ENCODE results near the gene LHX4.

Gene LHX4

DNA sequence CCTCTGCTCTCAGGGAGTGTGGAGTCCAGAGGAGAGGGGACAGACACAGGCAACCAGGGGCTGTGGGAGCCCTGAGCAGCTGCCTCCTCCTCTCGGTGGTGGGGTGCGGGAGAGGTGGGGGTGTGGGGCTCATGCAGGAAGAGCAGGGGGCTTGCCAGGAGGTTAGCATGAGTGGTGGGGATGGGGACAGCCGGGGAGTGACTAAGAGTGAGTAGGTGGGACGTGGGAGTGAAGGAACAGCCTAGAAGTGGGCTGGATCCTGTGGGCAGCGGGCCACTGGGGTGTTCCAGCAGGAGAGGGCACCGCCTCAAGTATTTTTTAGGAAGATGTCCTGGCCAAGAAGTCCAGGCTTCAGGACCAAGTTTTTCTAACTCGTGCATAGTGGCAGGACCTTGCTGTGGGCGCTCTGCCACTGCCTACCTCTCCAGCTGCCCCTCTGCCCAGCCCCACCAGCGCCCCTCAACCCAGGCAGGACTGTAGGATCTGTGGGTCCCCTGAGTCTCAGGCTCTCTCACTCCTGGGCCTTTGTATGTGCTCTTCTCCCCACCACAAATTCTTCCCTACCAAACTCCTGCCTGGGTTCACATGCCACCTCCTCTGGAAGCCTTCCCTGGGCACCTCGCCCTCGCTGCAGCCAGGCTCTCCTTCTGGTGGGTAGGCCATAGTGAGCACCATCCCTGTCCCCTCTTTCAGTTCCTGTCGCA, 18.8 kb upstream of the LHX4 start:
- Histone ChIP-seq H3K36me3 (ENCODE audit: control insufficient read depth, insufficient read depth, low read length) (no peaks in the 10 kb centered on the region), H3K27me3 (ENCODE audit: control insufficient read depth, insufficient read depth, low read length) (no peaks in the 10 kb centered on the region), H3K4me1 (ENCODE audit: control insufficient read depth, insufficient read depth, low read length) (no peaks in the 10 kb centered on the region), H3K27ac (ENCODE audit: low read length) (no peak overlapping the region), H3K9me3 (ENCODE audit: control insufficient read depth, insufficient read depth, low read length) (no peaks in the 10 kb centered on the region), H3K4me3 (ENCODE audit: low read length) (no peak overlapping the region)
- no CpG with 5 or more reads among the region's 12 CpGs for WGBS (ENCODE audit: insufficient coverage, insufficient read length)
- DNase-seq (ENCODE audit: low read depth, low spot score): no peak

DNA sequence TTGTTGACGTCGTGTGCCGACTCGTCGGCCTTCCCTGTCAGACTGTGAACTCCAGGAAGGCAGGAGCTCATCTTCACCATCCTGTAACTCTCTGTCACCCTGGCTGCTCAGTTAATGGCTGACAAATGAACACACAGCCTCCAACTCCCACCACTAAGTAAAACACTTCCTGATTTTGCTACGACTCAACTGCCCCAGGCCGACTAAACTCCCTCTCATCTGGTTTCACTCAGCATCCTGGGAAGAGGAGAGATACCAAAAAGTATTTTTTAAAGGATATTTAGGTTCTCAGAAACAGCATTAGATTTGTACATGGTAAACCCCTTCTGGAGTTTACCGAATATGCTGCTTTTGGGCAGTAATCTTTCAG, 18.2 kb upstream of the LHX4 start:
- no peaks in the 10 kb centered on the region for H3K36me3 ChIP-seq (ENCODE audit: control insufficient read depth, insufficient read depth, low read length)
- no peaks in the 10 kb centered on the region for H3K9me3 ChIP-seq (ENCODE audit: control insufficient read depth, insufficient read depth, low read length)
- WGBS (ENCODE audit: insufficient coverage, insufficient read length): no CpG with 5 or more reads among the region's 8 CpGs
- H3K4me3 ChIP-seq (ENCODE audit: low read length): no peak overlapping the region
- H3K27me3 ChIP-seq (ENCODE audit: control insufficient read depth, insufficient read depth, low read length): no peaks in the 10 kb centered on the region
- DNase-seq (ENCODE audit: low read depth, low spot score): no peak
- no peaks in the 10 kb centered on the region for H3K4me1 ChIP-seq (ENCODE audit: control insufficient read depth, insufficient read depth, low read length)
- no peak overlapping the region for H3K27ac ChIP-seq (ENCODE audit: low read length)

DNA sequence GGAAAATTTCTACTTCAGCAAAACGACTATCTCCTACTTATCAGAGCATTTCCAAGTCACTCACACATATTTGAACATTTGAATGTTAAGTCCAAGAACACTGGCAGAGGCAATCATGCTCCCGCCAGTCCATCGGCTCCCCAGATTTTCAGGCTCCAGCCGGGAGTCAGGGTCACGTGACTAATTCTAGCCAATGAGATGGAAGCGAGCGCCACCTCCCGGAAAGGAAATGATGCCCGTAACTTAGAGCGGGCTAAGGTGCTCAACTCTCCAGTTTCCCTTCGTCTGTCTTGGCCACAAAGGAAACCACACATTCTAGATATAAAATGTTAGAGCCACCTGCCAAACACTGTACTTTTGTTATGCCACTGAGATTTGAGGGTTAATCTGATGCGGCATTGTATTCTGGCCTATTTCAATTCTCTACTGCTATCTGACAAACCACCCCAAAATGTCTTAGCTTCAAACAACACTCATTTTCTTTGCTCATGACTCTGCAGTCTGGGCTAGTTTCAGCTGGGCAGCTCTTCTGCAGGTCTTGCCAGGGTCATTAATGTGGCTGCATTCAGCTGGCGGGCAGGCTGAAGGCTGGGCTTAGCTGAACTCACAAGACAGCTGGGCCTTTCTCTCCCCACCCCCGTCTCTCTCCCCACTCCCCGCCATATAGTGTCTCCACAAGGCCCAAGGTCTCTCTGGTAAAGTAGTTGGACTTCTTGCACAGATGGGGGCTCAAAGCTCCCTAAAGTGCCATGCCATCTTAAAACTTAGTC, 16.5 kb upstream of the LHX4 start:
- WGBS (ENCODE audit: insufficient coverage, insufficient read length): no CpG with 5 or more reads among the region's 15 CpGs
- no peak overlapping the region for H3K4me3 ChIP-seq (ENCODE audit: low read length)
- no peak for DNase-seq (ENCODE audit: low read depth, low spot score)
- H3K36me3 ChIP-seq (ENCODE audit: control insufficient read depth, insufficient read depth, low read length): no peaks in the 10 kb centered on the region
- H3K4me1 ChIP-seq (ENCODE audit: control insufficient read depth, insufficient read depth, low read length): no peaks in the 10 kb centered on the region
- no peaks in the 10 kb centered on the region for H3K27me3 ChIP-seq (ENCODE audit: control insufficient read depth, insufficient read depth, low read length)
- H3K27ac ChIP-seq (ENCODE audit: low read length): no peak overlapping the region
- no peaks in the 10 kb centered on the region for H3K9me3 ChIP-seq (ENCODE audit: control insufficient read depth, insufficient read depth, low read length)

DNA sequence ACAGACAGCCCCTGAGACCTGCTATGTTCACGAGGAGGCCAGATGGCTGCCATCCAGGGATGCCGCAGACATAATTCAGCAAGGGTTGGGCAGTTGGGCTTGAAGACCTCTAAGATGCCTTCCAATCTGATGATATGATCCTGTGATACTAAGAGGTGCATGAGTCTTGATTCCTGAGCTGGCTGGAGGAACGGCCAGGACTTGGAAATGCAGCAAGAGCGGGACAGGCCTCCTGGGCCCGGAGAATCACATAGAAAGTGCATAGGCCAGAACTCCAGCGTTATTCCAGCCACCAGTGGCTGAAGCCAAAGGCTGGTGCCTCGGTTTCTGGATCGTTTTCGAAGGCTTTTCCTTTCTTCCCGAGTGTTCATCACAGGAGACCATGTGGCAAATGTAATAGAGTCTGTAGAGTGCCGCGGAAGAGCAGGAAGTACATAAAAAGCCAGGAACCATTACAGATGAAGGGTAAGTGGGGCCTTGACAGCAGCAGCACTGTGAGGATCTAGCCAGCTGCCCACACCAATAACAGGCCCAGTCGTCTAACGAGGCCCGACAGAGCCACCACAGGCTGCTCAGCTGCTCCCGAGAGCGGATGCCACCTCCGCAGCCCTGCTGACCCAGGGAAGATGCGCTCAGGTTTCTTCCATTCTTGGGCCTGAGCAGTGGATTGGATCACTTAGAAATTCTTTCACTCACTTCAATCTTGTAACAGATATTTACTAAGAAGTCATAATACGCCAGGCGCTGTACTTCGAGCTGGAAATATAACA, 14.0 kb upstream of the LHX4 start:
- no peaks in the 10 kb centered on the region for H3K4me1 ChIP-seq (ENCODE audit: control insufficient read depth, insufficient read depth, low read length)
- no peak overlapping the region for H3K4me3 ChIP-seq (ENCODE audit: low read length)
- no peak for DNase-seq (ENCODE audit: low read depth, low spot score)
- WGBS (ENCODE audit: insufficient coverage, insufficient read length): no CpG with 5 or more reads among the region's 22 CpGs
- no peak overlapping the region for H3K27ac ChIP-seq (ENCODE audit: low read length)
- H3K9me3 ChIP-seq (ENCODE audit: control insufficient read depth, insufficient read depth, low read length): no peaks in the 10 kb centered on the region
- H3K27me3 ChIP-seq (ENCODE audit: control insufficient read depth, insufficient read depth, low read length): no peaks in the 10 kb centered on the region
- no peaks in the 10 kb centered on the region for H3K36me3 ChIP-seq (ENCODE audit: control insufficient read depth, insufficient read depth, low read length)

DNA sequence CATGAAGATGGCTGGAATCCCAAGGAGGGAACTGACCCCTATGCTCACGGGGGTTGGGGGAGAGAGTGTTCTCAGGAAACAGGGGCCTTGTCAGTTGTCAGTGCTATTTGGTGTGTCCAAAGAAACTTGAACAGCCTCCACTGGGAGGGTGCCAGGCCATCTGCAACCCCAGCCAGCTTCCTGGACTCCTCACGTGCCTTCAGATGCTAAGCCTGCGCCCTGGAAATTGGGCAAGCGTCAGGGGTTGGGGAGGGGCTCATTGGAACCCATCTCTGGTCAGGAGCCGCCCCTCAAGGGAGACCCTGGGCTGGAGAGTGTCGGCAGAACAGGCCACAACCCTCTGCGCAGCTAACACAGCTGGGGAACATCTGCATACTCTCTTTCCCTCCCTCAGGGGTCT, 13.1 kb upstream of the LHX4 start:
- WGBS (ENCODE audit: insufficient coverage, insufficient read length): no CpG with 5 or more reads among the region's 7 CpGs

DNA sequence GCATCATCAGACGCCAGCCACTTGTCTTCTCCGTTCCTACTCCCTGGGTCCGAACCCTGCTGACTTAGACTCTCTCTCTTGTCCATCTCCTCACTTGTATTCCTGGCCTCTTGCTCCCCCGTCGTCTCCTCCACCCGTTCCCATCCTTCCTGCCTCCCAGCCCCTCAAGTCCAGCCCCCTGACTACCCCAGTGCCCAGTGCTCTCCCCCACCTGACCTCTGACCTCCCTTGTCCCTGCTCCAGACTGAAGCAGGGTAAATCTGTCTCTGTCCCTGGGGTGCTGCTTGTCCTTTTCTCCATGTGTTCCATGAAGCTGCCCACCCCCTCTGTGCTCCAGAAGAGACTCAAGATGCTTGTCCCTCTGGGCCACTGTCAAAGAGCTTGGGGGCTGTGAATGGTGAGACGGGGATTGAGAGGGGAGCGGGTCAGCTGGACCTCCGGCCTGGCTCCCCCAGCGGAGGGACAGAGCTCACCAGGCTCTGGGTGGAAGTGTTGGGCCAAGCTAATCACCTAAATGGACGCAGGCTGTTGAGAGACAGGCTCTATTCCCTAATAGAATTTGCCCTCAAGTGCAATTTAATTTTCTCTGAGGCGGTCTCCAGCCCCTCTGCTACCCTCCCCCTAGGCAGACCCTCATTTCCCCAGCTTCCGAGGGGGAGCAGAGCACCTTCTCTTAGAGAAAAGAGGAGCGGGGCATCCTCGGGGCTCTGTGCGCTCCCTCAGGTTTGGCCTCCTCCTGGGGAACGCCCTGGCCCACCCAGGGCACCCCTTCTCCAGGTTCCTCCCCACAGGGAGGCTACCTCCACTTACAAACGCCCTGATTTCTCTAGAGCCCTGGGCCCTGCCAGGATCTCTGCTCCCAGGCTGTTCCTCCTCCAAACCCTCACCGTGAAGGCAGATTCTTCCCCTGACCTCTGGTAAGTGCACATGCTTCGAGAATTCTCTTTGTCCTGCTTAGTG, 11.0 kb upstream of the LHX4 start:
- DNase-seq (ENCODE audit: low read depth, low spot score): no peak
- no CpG with 5 or more reads among the region's 20 CpGs for WGBS (ENCODE audit: insufficient coverage, insufficient read length)

More for the DNA sequence above, 13.1 kb upstream of the LHX4 start:
- no peaks in the 10 kb centered on the region for H3K27me3 ChIP-seq (ENCODE audit: control insufficient read depth, insufficient read depth, low read length)
- no peak overlapping the region for H3K27ac ChIP-seq (ENCODE audit: low read length)
- DNase-seq (ENCODE audit: low read depth, low spot score): no peak
- H3K9me3 ChIP-seq (ENCODE audit: control insufficient read depth, insufficient read depth, low read length): no peaks in the 10 kb centered on the region
- no peaks in the 10 kb centered on the region for H3K4me1 ChIP-seq (ENCODE audit: control insufficient read depth, insufficient read depth, low read length)
- no peak overlapping the region for H3K4me3 ChIP-seq (ENCODE audit: low read length)
- H3K36me3 ChIP-seq (ENCODE audit: control insufficient read depth, insufficient read depth, low read length): no peaks in the 10 kb centered on the region

DNA sequence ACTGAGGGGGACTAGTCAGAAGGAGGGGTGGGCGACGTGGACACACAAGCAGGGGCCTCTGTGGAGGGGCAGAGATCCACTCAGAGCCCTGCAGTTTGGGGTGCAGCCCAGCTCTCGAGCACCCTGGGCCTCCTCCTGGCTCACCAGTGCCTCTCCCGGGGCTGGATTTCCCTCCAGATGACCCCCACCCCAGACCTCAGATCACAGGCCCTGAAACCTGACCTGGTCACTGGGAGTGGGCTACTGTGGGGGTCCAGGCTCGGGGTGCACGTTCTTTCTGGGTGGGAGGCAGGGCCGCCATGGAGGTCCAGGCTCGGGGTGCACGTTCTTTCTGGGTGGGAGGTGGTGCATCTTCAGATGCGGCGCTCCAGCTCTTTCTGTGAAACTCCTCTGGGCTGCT, 10.3 kb upstream of the LHX4 start:
- Histone ChIP-seq H3K4me3 (ENCODE audit: low read length) (no peak overlapping the region), H3K4me1 (ENCODE audit: control insufficient read depth, insufficient read depth, low read length) (no peaks in the 10 kb centered on the region), H3K27ac (ENCODE audit: low read length) (no peak overlapping the region), H3K27me3 (ENCODE audit: control insufficient read depth, insufficient read depth, low read length) (no peaks in the 10 kb centered on the region), H3K36me3 (ENCODE audit: control insufficient read depth, insufficient read depth, low read length) (no peaks in the 10 kb centered on the region), H3K9me3 (ENCODE audit: control insufficient read depth, insufficient read depth, low read length) (no peaks in the 10 kb centered on the region)
- WGBS (ENCODE audit: insufficient coverage, insufficient read length): no CpG with 5 or more reads among the region's 11 CpGs
- DNase-seq (ENCODE audit: low read depth, low spot score): no peak

More for the DNA sequence above, 11.0 kb upstream of the LHX4 start:
- Histone ChIP-seq H3K27me3 (ENCODE audit: control insufficient read depth, insufficient read depth, low read length) (no peaks in the 10 kb centered on the region), H3K4me1 (ENCODE audit: control insufficient read depth, insufficient read depth, low read length) (no peaks in the 10 kb centered on the region), H3K9me3 (ENCODE audit: control insufficient read depth, insufficient read depth, low read length) (no peaks in the 10 kb centered on the region), H3K4me3 (ENCODE audit: low read length) (no peak overlapping the region), H3K27ac (ENCODE audit: low read length) (no peak overlapping the region), H3K36me3 (ENCODE audit: control insufficient read depth, insufficient read depth, low read length) (no peaks in the 10 kb centered on the region)

DNA sequence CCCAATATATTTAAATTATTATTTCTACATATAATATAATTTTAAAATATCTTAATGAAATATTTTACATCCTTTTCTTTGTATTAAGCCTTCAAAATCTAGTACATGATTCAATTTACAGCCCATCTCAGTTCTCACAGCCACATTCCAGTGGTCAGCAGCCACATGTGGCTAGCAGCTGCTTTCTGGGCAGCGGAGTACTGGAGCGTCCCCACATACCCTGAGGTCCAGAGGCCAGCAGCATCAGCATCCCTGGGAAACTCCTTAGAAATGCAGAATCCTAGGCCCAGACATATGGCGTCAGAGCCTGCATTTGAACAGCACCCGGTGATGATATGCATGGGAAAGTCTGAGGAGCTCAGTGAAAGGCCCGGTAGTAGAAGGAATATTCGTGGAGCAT, 8.6 kb upstream of the LHX4 start:
- H3K36me3 ChIP-seq (ENCODE audit: control insufficient read depth, insufficient read depth, low read length): no peaks in the 10 kb centered on the region
- H3K27ac ChIP-seq (ENCODE audit: low read length): no peak overlapping the region
- no peaks in the 10 kb centered on the region for H3K27me3 ChIP-seq (ENCODE audit: control insufficient read depth, insufficient read depth, low read length)
- no peaks in the 10 kb centered on the region for H3K4me1 ChIP-seq (ENCODE audit: control insufficient read depth, insufficient read depth, low read length)
- H3K4me3 ChIP-seq (ENCODE audit: low read length): no peak overlapping the region
- no peak for DNase-seq (ENCODE audit: low read depth, low spot score)
- no peaks in the 10 kb centered on the region for H3K9me3 ChIP-seq (ENCODE audit: control insufficient read depth, insufficient read depth, low read length)
- WGBS (ENCODE audit: insufficient coverage, insufficient read length): no CpG with 5 or more reads among the region's 6 CpGs

DNA sequence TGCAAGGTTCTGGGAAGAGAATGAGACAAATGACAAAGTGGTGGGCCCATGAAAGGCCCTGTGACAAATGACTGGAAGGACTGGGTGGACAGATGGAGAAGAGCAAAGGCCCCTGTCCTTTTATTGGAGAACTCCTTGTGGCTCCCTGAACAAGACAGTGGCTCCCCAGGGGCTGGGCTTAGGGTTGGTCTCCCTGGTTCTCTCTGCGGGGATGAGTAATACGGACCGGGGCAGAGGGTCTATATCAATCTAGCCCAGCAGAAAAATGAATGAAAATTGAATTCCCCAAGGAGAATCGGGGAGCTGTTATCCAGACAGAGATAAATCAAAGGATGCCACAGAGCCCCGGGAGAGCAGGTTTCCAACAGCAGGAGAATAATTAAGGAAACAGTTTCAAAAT, 5.2 kb upstream of the LHX4 start:
- H3K27ac ChIP-seq (ENCODE audit: low read length): no peak overlapping the region
- no peaks in the 10 kb centered on the region for H3K4me1 ChIP-seq (ENCODE audit: control insufficient read depth, insufficient read depth, low read length)
- DNase-seq (ENCODE audit: low read depth, low spot score): no peak
- H3K9me3 ChIP-seq (ENCODE audit: control insufficient read depth, insufficient read depth, low read length): no peaks in the 10 kb centered on the region
- peaks cover 9% of the 10 kb centered on the region for H3K27me3 ChIP-seq (ENCODE audit: control insufficient read depth, insufficient read depth, low read length)
- no peak overlapping the region for H3K4me3 ChIP-seq (ENCODE audit: low read length)
- H3K36me3 ChIP-seq (ENCODE audit: control insufficient read depth, insufficient read depth, low read length): no peaks in the 10 kb centered on the region
- WGBS (ENCODE audit: insufficient coverage, insufficient read length): no CpG with 5 or more reads among the region's 5 CpGs

DNA sequence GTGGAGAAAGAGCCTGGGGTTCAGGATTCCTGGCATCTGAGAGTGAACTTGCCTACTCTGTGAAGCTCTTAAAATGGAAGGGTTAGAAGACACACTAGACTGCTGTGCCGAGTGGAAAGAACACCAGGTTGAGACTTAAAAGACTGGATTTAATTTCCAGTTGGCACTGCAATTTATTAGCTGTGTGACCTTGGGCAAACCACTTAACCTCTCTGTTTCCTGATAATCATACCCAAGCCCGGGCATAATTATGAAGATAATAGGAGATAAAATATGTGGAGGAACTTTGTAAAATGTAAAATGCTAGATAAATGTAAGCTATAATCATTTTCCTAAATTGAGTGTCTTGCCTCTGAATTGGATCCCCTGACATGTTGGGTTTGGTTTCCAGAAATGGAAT, 4.7 kb upstream of the LHX4 start:
- peaks cover 9% of the 10 kb centered on the region for H3K27me3 ChIP-seq (ENCODE audit: control insufficient read depth, insufficient read depth, low read length)
- no CpG with 5 or more reads among the region's 2 CpGs for WGBS (ENCODE audit: insufficient coverage, insufficient read length)

More for the DNA sequence above, 4.7 kb upstream of the LHX4 start:
- no peaks in the 10 kb centered on the region for H3K36me3 ChIP-seq (ENCODE audit: control insufficient read depth, insufficient read depth, low read length)
- no peak for DNase-seq (ENCODE audit: low read depth, low spot score)
- H3K27ac ChIP-seq (ENCODE audit: low read length): no peak overlapping the region
- no peaks in the 10 kb centered on the region for H3K9me3 ChIP-seq (ENCODE audit: control insufficient read depth, insufficient read depth, low read length)
- H3K4me3 ChIP-seq (ENCODE audit: low read length): no peak overlapping the region
- no peaks in the 10 kb centered on the region for H3K4me1 ChIP-seq (ENCODE audit: control insufficient read depth, insufficient read depth, low read length)

Data from iPS DF 6.9 (cell line).